HepG2 (cell line): ENCODE measurements around the gene ALDH2. TPM values are rescaled to one million over a fixed set of nuclear protein-coding genes. Genes with fewer than 3 reads are reported as not detected.

Experiments used
- AHR ChIP-seq: IDR thresholded peaks from 2 replicates; pipeline ENCODE4 v1.6.1; 2018; ENCODE audit warnings: missing genetic modification reagents, missing compliant biosample characterization
- ATAD3A ChIP-seq: sonication (generic); formaldehyde crosslinking; IDR thresholded peaks from 2 replicates; pipeline ENCODE4 v1.4.0; 2020; ENCODE audit warnings: missing genetic modification reagents
- ELF1 ChIP-seq: sonication (generic); formaldehyde crosslinking; IDR thresholded peaks from 2 replicates; pipeline ENCODE4 v1.4.0; 2020; ENCODE audit warnings: missing genetic modification reagents
- HOXA3 ChIP-seq: sonication (generic); formaldehyde crosslinking; IDR thresholded peaks from 2 replicates; pipeline ENCODE4 v1.5.0; 2020; ENCODE audit warnings: missing genetic modification reagents
- SAP130 ChIP-seq: IDR thresholded peaks from 2 replicates; pipeline ENCODE4 v1.6.1; 2016; ENCODE audit warnings: low read depth
- SNAPC2 ChIP-seq: sonication (generic); formaldehyde crosslinking; IDR thresholded peaks from 2 replicates; pipeline ENCODE4 v1.8.1; 2022; ENCODE audit warnings: mild to moderate bottlenecking, missing genetic modification reagents
- TEAD3 ChIP-seq: optimal IDR thresholded peaks from 2 replicates; pipeline ENCODE3; 2016; ENCODE audit warnings: borderline replicate concordance
- TRIM22 ChIP-seq: fragments of 450-650 bp; IDR thresholded peaks from 2 replicates; pipeline ENCODE4 v1.6.1; 2017
- WIZ ChIP-seq: sonication (generic); formaldehyde crosslinking; IDR thresholded peaks from 2 replicates; pipeline ENCODE4 v1.5.1; 2020; ENCODE audit warnings: mild to moderate bottlenecking, missing genetic modification reagents
- ZBED4 ChIP-seq: sonication (generic); formaldehyde crosslinking; IDR thresholded peaks from 2 replicates; pipeline ENCODE4 v1.4.0; 2020; ENCODE audit warnings: missing genetic modification reagents, borderline replicate concordance
- ZBTB4 ChIP-seq: sonication (generic); formaldehyde crosslinking; IDR thresholded peaks from 2 replicates; pipeline ENCODE4 v1.4.0; 2020; ENCODE audit warnings: missing genetic modification reagents, mild to moderate bottlenecking, borderline replicate concordance
- ZBTB42 ChIP-seq: sonication (generic); formaldehyde crosslinking; IDR thresholded peaks from 2 replicates; pipeline ENCODE4 v1.5.0; 2020; ENCODE audit warnings: mild to moderate bottlenecking, missing genetic modification reagents
- ZNF33A ChIP-seq: sonication (generic); formaldehyde crosslinking; IDR thresholded peaks from 2 replicates; pipeline ENCODE4 v1.5.1; 2020; ENCODE audit warnings: missing genetic modification reagents, mild to moderate bottlenecking, moderate library complexity, borderline replicate concordance
- ZNF597 ChIP-seq: sonication (generic); formaldehyde crosslinking; IDR thresholded peaks from 2 replicates; pipeline ENCODE4 v1.5.0; 2020; ENCODE audit warnings: missing genetic modification reagents
- ZNF687 ChIP-seq: sonication (generic); formaldehyde crosslinking; IDR thresholded peaks from 2 replicates; pipeline ENCODE4 v1.5.1; 2020; ENCODE audit warnings: mild to moderate bottlenecking, missing genetic modification reagents, moderate library complexity
- polyA plus RNA-seq, 8 experiments: library from polyadenylated mRNA; depleted of rRNA in 3 of 8; stranded (reverse) in 7 of 8; unstranded in 1 of 8; fragments of >200 nt; fragmentation: Illumina TruSeq in 4 of 8; extraction: Trizol in 4 of 8; gene quantifications; 2 replicates each; pipeline versions ENCODE4 v1.2.1 to v1.2.3, GENCODE V29; 2011 to 2016; ENCODE audit warnings: low read depth in 4 of 8, missing spikeins in 1 of 8, mixed read lengths in 1 of 8; ENCODE audit not compliant: insufficient read depth in 1 of 8
- total RNA-seq, 5 experiments: library from RNA; depleted of rRNA; stranded (reverse); fragments of >200 nt; fragmentation: Illumina TruSeq; extraction: Trizol; gene quantifications; 2 replicates each; pipeline ENCODE4 v1.2.3, GENCODE V29; 2016; ENCODE audit warnings: low read depth in 1 of 5

Gene ALDH2
- total and polyA plus RNA-seq, 2 of the 13 experiments (the other 11 are each of a cell fraction or from before 2014, with no cell fraction given): 78.8 to 103 TPM

GRCh38 chr12:111812881-111813741, 46.4 kb downstream of the ALDH2 start (continued):
- TF ChIP-seq TRIM22 (no peak), ATAD3A (CRISPR knock-in tag) (no peak), ZNF597 (no peak), TEAD3 (CRISPR knock-in tag) (peak; percentile 64), ZNF33A (CRISPR knock-in tag) (no peak), WIZ (no peak), ZBTB4 (CRISPR knock-in tag) (no peak), ZNF687 (CRISPR knock-in tag) (no peak), SNAPC2 (no peak), ZBED4 (CRISPR knock-in tag) (0 out of 2 replicates have a peak, but pooled peaks have one; percentile 41), HOXA3 (CRISPR knock-in tag) (0 out of 2 replicates have a peak, but pooled peaks have one; percentile 21), AHR (CRISPR knock-in tag) (no peak), SAP130 (CRISPR knock-in tag) (peak; percentile 29; the same call in 1 of the 2 replicates), ZBTB42 (no peak), ELF1 (CRISPR knock-in tag) (no peak)
